Neural cell (in vitro differentiated cells): ENCODE results near the gene ATP1A2. TPM values are rescaled to one million over a fixed set of nuclear protein-coding genes. Genes with fewer than 3 reads are reported as not detected.
A peak's percentile ranks its signal among the peaks of the same experiment; 100 is the strongest.

Experiments
- H2AFZ ChIP-seq: fragments of 200-600, 300-800 bp; sonication (generic), shearing (Covaris generic); 2 replicates; pipeline ENCODE4 v1.6.0; 2014; ENCODE audit warnings: low read depth, mild to moderate bottlenecking, antibody characterized with exemption, low read length, moderate library complexity
- H3F3A ChIP-seq: fragments of 200-600 bp; shearing (Covaris generic); 2 replicates; pipeline ENCODE4 v1.6.1; 2016; ENCODE audit warnings: mild to moderate bottlenecking, moderate library complexity, mixed read lengths, antibody characterized with exemption, low read length; ENCODE audit not compliant: insufficient read depth, poor library complexity, severe bottlenecking
- H3K27ac ChIP-seq: fragments of 200-600, 300-800 bp; sonication (generic), shearing (Covaris generic); 2 replicates; pipeline ENCODE4 v1.5.1; 2014; ENCODE audit warnings: mild to moderate bottlenecking, low read length, moderate library complexity
- H3K27me3 ChIP-seq: fragments of 300-800, 200-600 bp; sonication (generic), shearing (Covaris generic); 2 replicates; pipeline ENCODE4 v1.6.0; 2014; ENCODE audit warnings: mild to moderate bottlenecking, low read depth, low read length, moderate library complexity; ENCODE audit not compliant: insufficient read depth
- H3K36me3 ChIP-seq: fragments of 300-800, 200-600 bp; sonication (generic), shearing (Covaris generic); 2 replicates; pipeline ENCODE4 v1.5.1; 2014; ENCODE audit warnings: mild to moderate bottlenecking, antibody characterized with exemption, low read length, moderate library complexity; ENCODE audit not compliant: insufficient read depth
- H3K4me2 ChIP-seq: fragments of 300-800, 200-600 bp; sonication (generic), shearing (Covaris generic); 2 replicates; pipeline ENCODE4 v1.6.0; 2014; ENCODE audit warnings: mild to moderate bottlenecking, low read length
- H3K4me3 ChIP-seq: fragments of 300-800, 200-600 bp; sonication (generic), shearing (Covaris generic); 2 replicates; pipeline ENCODE4 v1.5.1; 2014; ENCODE audit warnings: mild to moderate bottlenecking, low read length, moderate library complexity
- H3K79me2 ChIP-seq: fragments of 200-600 bp; shearing (Covaris generic); replicated peaks from 2 replicates; pipeline ENCODE4 v1.6.0; 2014; ENCODE audit warnings: mild to moderate bottlenecking, low read length, moderate library complexity; ENCODE audit not compliant: insufficient read depth
- H3K9ac ChIP-seq: fragments of 300-800, 200-600 bp; sonication (generic), shearing (Covaris generic); 2 replicates; pipeline ENCODE4 v1.6.1; 2016; ENCODE audit warnings: mild to moderate bottlenecking, low read length, mixed read lengths
- H3K9me2 ChIP-seq: fragments of 200-600 bp; shearing (Covaris generic); 2 replicates; pipeline ENCODE4 v1.6.1; 2016; ENCODE audit warnings: mild to moderate bottlenecking, low read length, mixed read lengths; ENCODE audit not compliant: insufficient read depth
- H3K9me3 ChIP-seq: fragments of 200-600, 300-800 bp; sonication (generic), shearing (Covaris generic); 2 replicates; pipeline ENCODE4 v1.6.1; 2016; ENCODE audit warnings: mild to moderate bottlenecking, mixed run types, low read length, moderate library complexity, mixed read lengths
- H4K20me1 ChIP-seq: fragments of 200-600 bp; shearing (Covaris generic); 2 replicates; pipeline ENCODE4 v1.6.1; 2016; ENCODE audit warnings: mild to moderate bottlenecking, mixed run types; ENCODE audit not compliant: insufficient read depth
- EP300 ChIP-seq: fragments of 450-650 bp; conservative IDR thresholded peaks from 2 replicates; pipeline ENCODE4 v1.6.1; 2014; ENCODE audit warnings: antibody characterized with exemption, mild to moderate bottlenecking, moderate library complexity; ENCODE audit not compliant: poor library complexity, severe bottlenecking
- EZH2 ChIP-seq: fragments of 200-600, 300-800 bp; shearing (Covaris generic), sonication (generic); IDR thresholded peaks from 2 replicates; pipeline ENCODE4 v1.6.1; 2014; ENCODE audit warnings: antibody characterized with exemption, low read length, borderline replicate concordance, mild to moderate bottlenecking; ENCODE audit not compliant: insufficient read depth, poor library complexity, severe bottlenecking
- MXI1 ChIP-seq: fragments of 450-650 bp; conservative IDR thresholded peaks from 2 replicates; pipeline ENCODE4 v1.6.1; 2014; ENCODE audit warnings: antibody characterized with exemption, mild to moderate bottlenecking; ENCODE audit not compliant: poor library complexity, severe bottlenecking
- POLR2AphosphoS5 ChIP-seq: IDR thresholded peaks from 2 replicates; pipeline ENCODE4 v1.6.1; 2012
- RAD21 ChIP-seq: fragments of 450-650 bp; conservative IDR thresholded peaks from 2 replicates; pipeline ENCODE4 v1.6.1; 2014; ENCODE audit warnings: antibody characterized with exemption, mild to moderate bottlenecking, moderate library complexity
- SMC3 ChIP-seq: fragments of 450-650 bp; conservative IDR thresholded peaks from 2 replicates; pipeline ENCODE4 v1.6.1; 2014; ENCODE audit warnings: antibody characterized with exemption, mild to moderate bottlenecking, moderate library complexity; ENCODE audit not compliant: poor library complexity
- TAF1 ChIP-seq: IDR thresholded peaks from 2 replicates; pipeline ENCODE4 v1.6.1; 2012; ENCODE audit warnings: low read depth
- polyA plus RNA-seq: library from polyadenylated mRNA; depleted of rRNA; stranded (reverse); fragments of >200 nt; gene quantifications from 2 replicates; pipeline ENCODE4 v1.2.3, GENCODE V29; 2014
- TF ChIP-seq, protein P1 (sequence below): IDR thresholded peaks from 2 replicates; pipeline ENCODE4 v1.6.1; 2012; ENCODE audit warnings: borderline replicate concordance
- TF ChIP-seq, protein P2 (sequence below): fragments of 450-650 bp; IDR thresholded peaks from 2 replicates; pipeline ENCODE4 v1.5.1; 2014; ENCODE audit warnings: antibody characterized with exemption, mild to moderate bottlenecking, moderate library complexity; ENCODE audit not compliant: poor library complexity, severe bottlenecking

ATP1A2 gene
- polyA plus RNA-seq, 1 donor from 2014 or later = 0.12 TPM

DNA sequence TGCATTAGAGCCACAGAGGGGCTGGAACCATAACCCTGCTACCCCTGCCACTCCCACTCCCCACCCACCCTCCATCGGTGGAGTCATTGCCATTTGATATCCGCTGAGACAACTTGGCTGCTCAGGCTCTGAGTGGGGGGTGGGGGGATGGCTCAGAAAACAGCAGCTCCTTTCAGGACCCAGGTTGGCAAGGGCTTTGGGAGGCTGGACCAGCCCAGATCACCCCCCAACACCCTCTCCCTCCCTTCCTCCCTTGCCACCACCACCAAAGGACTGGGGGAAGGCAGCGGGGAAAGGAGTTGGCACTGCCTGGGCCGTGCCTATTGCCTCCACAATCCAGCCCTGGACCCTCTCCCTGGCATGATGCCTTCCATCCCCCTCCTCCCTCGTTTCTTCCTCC is 47.3 kb upstream of the ATP1A2 start:
- no peak overlapping the region for H3K27ac ChIP-seq
- TF ChIP-seq, protein P1, sequence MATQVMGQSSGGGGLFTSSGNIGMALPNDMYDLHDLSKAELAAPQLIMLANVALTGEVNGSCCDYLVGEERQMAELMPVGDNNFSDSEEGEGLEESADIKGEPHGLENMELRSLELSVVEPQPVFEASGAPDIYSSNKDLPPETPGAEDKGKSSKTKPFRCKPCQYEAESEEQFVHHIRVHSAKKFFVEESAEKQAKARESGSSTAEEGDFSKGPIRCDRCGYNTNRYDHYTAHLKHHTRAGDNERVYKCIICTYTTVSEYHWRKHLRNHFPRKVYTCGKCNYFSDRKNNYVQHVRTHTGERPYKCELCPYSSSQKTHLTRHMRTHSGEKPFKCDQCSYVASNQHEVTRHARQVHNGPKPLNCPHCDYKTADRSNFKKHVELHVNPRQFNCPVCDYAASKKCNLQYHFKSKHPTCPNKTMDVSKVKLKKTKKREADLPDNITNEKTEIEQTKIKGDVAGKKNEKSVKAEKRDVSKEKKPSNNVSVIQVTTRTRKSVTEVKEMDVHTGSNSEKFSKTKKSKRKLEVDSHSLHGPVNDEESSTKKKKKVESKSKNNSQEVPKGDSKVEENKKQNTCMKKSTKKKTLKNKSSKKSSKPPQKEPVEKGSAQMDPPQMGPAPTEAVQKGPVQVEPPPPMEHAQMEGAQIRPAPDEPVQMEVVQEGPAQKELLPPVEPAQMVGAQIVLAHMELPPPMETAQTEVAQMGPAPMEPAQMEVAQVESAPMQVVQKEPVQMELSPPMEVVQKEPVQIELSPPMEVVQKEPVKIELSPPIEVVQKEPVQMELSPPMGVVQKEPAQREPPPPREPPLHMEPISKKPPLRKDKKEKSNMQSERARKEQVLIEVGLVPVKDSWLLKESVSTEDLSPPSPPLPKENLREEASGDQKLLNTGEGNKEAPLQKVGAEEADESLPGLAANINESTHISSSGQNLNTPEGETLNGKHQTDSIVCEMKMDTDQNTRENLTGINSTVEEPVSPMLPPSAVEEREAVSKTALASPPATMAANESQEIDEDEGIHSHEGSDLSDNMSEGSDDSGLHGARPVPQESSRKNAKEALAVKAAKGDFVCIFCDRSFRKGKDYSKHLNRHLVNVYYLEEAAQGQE = no peak
- TF ChIP-seq POLR2AphosphoS5 (no peak), EZH2 (no peak), EP300 (no peak), TAF1 (no peak)

DNA sequence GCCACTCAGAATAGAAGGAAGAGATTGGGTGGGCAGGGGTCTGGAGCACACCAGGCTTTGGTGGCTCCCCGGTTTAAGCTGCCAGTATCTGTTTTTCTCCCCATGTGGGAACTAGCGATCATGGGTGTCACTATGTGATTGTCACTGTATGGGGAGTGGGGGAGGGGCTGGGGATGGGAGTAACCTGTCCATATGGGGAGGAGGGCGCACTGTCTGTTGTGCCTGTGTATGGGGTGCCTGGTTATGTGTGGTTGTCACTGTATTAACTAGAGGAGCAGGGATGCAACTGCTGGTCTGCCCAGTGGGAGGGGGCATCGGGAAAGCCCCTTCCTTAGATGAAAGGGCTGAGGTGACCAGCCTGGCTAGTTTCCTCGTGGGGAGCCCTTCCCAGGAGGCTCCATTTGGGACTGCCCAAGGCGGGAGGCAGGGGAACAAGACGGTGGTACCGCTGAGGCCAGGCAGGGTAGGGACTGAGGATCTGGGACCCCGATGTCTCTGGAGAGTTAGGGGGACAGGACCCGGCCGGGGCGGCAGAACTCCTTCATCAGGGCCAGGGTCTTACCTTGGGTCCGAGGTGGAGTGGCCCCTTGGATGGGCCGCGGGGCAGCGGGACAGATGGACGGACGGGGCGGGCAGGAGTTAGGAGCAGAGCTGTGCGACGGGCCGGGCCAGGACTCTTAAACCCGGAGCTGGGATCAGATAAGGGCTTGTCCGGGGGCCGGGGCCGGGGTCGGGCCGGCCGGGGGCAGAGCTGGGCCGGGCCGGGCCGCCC is 45.9 kb upstream of the ATP1A2 start, which contains the start of gene KCNJ10:
Gene KCNJ10 (minus strand): TSS at position 701 of the 772 bp plus-strand sequence. CDS start 27,628 bp downstream, outside the sequence.
- H3F3A ChIP-seq = no peaks in the 10 kb centered on the region
- H3K4me2 ChIP-seq = peak within 1 kb of the TSS; percentile 74
- no peak within 1 kb of the TSS for H3K27ac ChIP-seq
- H3K4me3 ChIP-seq = peak within 1 kb of the TSS; percentile 81
- no peaks in the 10 kb centered on the region for H3K9me2 ChIP-seq
- no peaks in the 10 kb centered on the region for H4K20me1 ChIP-seq
- peak within 1 kb of the TSS; percentile 53 for H2AFZ ChIP-seq
- no peaks in the 10 kb centered on the region for H3K36me3 ChIP-seq
- no peaks in the 10 kb centered on the region for H3K79me2 ChIP-seq
- H3K27me3 ChIP-seq = peaks cover 16% of the 10 kb centered on the region
- H3K9me3 ChIP-seq = no peaks in the 10 kb centered on the region
- peak within 1 kb of the TSS; percentile 36 for H3K9ac ChIP-seq
- TF ChIP-seq TAF1 (no peak), POLR2AphosphoS5 (no peak), SMC3 (no peak), EZH2 (no peak), RAD21 (no peak), MXI1 (no peak), EP300 (no peak)
- TF ChIP-seq, protein P2, sequence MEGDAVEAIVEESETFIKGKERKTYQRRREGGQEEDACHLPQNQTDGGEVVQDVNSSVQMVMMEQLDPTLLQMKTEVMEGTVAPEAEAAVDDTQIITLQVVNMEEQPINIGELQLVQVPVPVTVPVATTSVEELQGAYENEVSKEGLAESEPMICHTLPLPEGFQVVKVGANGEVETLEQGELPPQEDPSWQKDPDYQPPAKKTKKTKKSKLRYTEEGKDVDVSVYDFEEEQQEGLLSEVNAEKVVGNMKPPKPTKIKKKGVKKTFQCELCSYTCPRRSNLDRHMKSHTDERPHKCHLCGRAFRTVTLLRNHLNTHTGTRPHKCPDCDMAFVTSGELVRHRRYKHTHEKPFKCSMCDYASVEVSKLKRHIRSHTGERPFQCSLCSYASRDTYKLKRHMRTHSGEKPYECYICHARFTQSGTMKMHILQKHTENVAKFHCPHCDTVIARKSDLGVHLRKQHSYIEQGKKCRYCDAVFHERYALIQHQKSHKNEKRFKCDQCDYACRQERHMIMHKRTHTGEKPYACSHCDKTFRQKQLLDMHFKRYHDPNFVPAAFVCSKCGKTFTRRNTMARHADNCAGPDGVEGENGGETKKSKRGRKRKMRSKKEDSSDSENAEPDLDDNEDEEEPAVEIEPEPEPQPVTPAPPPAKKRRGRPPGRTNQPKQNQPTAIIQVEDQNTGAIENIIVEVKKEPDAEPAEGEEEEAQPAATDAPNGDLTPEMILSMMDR = no peak
- TF ChIP-seq, protein P1 = no peak

More for the DNA sequence above, 47.3 kb upstream of the ATP1A2 start:
- H3K9ac ChIP-seq = no peak overlapping the region
- H3K27me3 ChIP-seq = peaks cover 16% of the 10 kb centered on the region
- H3F3A ChIP-seq = no peaks in the 10 kb centered on the region
- H3K36me3 ChIP-seq = no peaks in the 10 kb centered on the region
- no peak overlapping the region for H3K4me2 ChIP-seq
- no peaks in the 10 kb centered on the region for H3K9me3 ChIP-seq
- no peaks in the 10 kb centered on the region for H3K79me2 ChIP-seq
- H2AFZ ChIP-seq = no peak overlapping the region
- no peak overlapping the region for H3K4me3 ChIP-seq
- no peaks in the 10 kb centered on the region for H4K20me1 ChIP-seq
- H3K9me2 ChIP-seq = no peaks in the 10 kb centered on the region
